Loucy (cell line): ENCODE data around the gene FAM169A.

Source experiments
- CTCF ChIP-seq: fragments of 200-600 bp; sonication (generic); conservative IDR thresholded peaks from 2 replicates; pipeline ENCODE4 v1.5.1; 2014; ENCODE audit warnings: mild to moderate bottlenecking, antibody characterized with exemption, low read length
- EZH2phosphoT487 ChIP-seq: fragments of 200-600 bp; IDR thresholded peaks from 2 replicates; pipeline ENCODE4 v1.6.1; 2018; ENCODE audit warnings: antibody characterized with exemption, mild to moderate bottlenecking, moderate library complexity, borderline replicate concordance

DNA sequence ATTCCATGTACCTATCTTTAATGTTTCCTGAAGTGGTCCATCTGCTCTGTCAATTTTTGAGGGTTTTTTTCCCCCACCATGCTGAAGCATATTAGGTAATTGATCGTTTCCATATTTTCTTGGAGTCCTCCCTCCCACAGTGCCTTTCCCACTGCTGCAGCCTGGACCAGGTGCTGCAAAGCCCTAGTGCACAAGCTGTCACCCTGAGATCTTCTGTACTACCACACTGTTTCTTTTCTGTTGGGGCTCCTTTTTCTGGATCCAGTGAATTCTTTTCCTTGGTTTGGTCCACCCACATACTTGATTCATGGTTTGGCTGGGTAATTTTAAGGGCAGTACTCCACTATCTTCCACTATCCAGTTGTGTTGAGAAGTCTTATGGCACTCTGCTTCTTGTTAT, 30.9 kb upstream of the FAM169A start:
- TF ChIP-seq CTCF (no peak), EZH2phosphoT487 (no peak)
